ENCODE measurements around the gene TFDP1.

DNA sequence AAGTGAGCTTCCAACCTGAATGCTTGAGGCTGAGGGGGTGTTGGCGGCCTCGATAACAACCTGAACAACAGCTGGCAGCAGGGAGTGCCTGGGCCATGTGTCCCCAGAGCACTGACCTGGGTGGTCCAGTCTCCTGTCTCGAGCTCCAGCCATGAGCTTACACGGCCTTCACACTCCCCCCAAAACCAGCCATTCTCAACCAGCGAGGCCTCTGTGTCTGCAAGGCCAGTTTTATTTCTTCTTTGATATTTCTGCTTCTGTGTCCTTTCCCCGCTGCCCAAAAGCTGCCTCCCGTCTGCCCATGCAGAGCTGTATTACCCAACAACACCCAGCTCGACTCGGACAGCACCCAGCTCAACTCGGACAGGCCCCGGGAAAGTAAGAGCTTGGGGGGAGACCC is 32.5 kb upstream of the TFDP1 start:
- TF ChIP-seq, protein P1, sequence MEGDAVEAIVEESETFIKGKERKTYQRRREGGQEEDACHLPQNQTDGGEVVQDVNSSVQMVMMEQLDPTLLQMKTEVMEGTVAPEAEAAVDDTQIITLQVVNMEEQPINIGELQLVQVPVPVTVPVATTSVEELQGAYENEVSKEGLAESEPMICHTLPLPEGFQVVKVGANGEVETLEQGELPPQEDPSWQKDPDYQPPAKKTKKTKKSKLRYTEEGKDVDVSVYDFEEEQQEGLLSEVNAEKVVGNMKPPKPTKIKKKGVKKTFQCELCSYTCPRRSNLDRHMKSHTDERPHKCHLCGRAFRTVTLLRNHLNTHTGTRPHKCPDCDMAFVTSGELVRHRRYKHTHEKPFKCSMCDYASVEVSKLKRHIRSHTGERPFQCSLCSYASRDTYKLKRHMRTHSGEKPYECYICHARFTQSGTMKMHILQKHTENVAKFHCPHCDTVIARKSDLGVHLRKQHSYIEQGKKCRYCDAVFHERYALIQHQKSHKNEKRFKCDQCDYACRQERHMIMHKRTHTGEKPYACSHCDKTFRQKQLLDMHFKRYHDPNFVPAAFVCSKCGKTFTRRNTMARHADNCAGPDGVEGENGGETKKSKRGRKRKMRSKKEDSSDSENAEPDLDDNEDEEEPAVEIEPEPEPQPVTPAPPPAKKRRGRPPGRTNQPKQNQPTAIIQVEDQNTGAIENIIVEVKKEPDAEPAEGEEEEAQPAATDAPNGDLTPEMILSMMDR (IDR thresholded peaks at IDR 0.05), result no peak
- TF ChIP-seq POLR2AphosphoS5 (IDR thresholded peaks at IDR 0.05), result no peak
